GM15510 (cell line): ENCODE data around the gene UGT1A9.

ENCODE experiments used
- POLR2A ChIP-seq: IDR thresholded peaks from 3 replicates; pipeline ENCODE4 v1.6.1; 2011; ENCODE audit warnings: borderline replicate concordance; ENCODE audit not compliant: insufficient read length; ENCODE audit errors: extremely low read depth

The UGT1A9 gene

DNA sequence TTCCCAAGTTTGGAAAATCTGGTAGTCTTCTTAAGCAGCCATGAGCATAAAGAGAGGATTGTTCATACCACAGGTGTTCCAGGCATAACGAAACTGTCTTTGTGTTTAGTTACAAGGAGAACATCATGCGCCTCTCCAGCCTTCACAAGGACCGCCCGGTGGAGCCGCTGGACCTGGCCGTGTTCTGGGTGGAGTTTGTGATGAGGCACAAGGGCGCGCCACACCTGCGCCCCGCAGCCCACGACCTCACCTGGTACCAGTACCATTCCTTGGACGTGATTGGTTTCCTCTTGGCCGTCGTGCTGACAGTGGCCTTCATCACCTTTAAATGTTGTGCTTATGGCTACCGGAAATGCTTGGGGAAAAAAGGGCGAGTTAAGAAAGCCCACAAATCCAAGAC, 100.5 kb downstream of the UGT1A9 start:
- TF ChIP-seq POLR2A = no peak

DNA sequence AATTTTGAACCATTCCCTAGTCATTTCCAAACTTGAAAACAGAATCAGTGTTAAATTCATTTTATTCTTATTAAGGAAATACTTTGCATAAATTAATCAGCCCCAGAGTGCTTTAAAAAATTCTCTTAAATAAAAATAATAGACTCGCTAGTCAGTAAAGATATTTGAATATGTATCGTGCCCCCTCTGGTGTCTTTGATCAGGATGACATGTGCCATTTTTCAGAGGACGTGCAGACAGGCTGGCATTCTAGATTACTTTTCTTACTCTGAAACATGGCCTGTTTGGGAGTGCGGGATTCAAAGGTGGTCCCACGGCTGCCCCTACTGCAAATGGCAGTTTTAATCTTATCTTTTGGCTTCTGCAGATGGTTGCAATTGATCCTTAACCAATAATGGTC, 100.9 kb downstream of the UGT1A9 start:
- no peak for TF ChIP-seq POLR2A

DNA sequence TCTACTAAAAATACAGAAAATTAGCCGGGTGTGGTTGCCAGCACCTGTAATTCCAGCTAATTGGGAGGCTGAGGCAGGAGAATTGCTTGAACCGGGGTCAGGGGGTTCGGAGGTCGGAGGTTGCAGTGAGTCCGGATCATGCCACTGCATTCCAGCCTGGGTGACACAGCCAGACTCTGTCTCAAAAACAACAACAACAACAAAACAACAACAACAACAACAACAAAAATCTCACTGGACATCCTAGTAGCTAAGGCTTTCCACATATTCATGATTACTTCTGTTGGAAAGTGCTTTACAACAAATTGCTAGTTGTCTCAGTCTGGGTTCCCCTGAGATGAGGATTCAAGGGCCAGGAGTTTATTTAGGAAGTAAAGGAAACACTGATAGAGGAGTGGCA, 102.2 kb downstream of the UGT1A9 start:
- no peak for TF ChIP-seq POLR2A

- no peak for TF ChIP-seq POLR2A
Measured at GRCh38 chr2:233775414-233775813, 103.7 kb downstream of the UGT1A9 start.

GRCh38 chr2:233778030-233778429, 106.3 kb downstream of the UGT1A9 start, which contains the start of gene MROH2A:
Gene MROH2A (plus strand): TSS chr2:233778330. CDS start chr2:233779359, 1,029 bp downstream.
- TF ChIP-seq POLR2A = no peak

- TF ChIP-seq POLR2A = no peak
Measured at GRCh38 chr2:233779722-233780121, 108.0 kb downstream of the UGT1A9 start.

DNA sequence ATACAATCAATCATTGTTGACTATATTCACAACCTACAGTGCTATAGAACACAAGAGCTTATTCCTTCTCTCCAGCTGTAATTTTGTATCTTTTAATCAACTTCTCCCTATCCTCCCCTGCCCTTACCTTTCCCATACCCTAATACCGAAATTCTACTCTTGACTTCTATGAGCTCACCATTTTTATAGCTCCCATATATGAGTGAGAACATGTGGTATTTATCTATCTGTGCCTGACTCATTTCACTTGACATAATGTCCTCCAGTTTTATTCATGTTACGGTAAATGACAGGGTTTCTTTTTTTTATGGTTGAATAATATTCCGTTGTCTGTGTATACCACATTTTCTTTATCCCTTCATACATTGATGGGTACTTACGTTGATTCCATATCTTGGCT, 109.1 kb downstream of the UGT1A9 start:
- TF ChIP-seq POLR2A = no peak

- no peak for TF ChIP-seq POLR2A
Measured at GRCh38 chr2:233789554-233789953, 117.9 kb downstream of the UGT1A9 start.

DNA sequence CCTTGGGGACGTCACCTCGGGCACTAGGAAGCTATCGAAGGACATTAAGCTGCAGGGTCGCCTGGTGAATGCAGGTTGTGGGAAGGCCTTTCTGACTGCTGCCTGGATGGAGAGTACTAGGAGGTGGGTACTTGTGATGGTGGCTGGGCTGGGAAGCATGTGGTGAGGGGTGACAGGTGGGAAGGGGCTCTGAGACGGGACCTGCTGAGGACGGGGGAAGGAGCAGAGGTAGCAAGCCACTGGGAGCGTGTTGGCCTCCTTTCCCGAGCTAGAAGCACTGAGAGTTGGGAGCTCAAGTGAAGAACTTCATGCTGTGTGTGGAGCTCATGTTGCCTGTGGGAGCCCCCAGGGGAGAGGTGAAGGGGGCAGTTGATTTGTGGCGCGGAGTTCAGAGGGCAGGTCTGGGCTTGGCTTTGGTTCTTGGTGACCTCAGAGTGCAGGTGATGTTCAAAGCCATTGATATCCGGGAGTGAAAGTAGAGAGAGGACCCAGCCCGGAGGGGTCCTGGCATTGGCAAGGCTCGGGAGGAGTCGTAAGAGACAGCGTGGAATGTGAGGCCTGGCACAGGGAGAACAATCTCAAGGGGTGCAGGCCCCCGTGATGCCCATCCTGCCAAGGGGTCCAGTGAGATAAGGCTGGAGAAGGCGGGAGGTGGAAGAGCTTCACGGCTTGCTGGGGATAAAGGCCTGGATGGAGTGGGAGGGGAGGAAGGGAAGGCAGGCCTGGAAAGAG, 119.6 kb downstream of the UGT1A9 start:
- no peak for TF ChIP-seq POLR2A

DNA sequence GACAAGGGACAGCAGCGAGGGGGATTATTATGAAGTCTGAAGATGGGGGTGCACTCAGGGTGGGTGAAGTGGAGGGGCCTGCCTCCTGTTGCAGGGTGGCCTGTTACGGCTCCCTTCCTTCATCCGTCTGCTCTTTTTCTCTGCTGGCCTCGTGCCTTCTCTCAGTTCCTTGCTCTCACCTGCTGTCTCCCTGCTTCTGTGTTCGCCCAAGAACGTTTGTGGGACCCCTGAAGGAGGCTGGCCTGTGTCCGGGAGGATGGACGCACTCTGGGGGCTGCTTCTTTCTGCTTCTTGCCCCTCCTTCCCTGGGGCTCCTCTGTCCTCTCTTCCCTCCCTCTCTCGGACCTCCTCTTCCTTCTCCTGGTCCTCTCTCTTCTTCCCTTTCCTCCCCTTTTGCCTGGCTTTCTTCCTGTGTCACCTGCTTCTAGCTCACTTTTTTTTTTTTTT, 120.2 kb downstream of the UGT1A9 start:
- no peak for TF ChIP-seq POLR2A

GRCh38 chr2:233792720-233793119, 121.0 kb downstream of the UGT1A9 start:
- TF ChIP-seq POLR2A = no peak

DNA sequence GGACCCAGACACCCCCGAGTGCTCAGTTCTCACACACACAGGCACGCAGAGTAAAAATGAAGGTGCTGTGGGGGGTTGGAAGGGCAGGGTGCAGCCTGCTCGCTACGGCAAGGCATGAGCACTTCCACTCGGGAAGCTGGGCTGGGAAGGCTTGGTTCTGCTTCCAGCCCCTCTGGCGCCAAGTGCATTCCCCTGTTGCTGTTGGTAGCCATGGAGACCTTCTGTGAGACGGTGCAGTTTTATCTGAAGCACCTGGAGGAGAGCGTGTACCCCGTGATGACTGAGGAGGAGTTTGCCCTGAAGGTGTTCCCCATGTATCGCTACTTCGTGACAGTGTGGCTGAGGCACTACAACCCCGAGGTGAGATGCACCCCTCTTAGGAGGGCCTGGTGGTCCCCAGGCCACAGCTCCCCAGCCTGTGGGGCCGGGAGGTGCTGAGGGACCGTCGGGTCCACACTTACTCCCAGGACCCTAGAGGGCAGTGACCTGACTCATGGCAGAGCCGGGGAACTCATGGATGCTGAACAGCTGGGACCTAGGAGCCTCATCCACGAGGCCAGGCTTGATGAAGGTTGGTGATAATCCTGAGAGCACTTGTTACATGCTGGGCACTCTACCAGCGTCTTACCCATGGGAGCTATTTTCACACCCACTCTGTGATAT, 121.9 kb downstream of the UGT1A9 start:
- TF ChIP-seq POLR2A = no peak

GRCh38 chr2:233794128-233794658, 122.5 kb downstream of the UGT1A9 start:
- no peak for TF ChIP-seq POLR2A

GRCh38 chr2:233795735-233796171, 124.1 kb downstream of the UGT1A9 start:
- no peak for TF ChIP-seq POLR2A

DNA sequence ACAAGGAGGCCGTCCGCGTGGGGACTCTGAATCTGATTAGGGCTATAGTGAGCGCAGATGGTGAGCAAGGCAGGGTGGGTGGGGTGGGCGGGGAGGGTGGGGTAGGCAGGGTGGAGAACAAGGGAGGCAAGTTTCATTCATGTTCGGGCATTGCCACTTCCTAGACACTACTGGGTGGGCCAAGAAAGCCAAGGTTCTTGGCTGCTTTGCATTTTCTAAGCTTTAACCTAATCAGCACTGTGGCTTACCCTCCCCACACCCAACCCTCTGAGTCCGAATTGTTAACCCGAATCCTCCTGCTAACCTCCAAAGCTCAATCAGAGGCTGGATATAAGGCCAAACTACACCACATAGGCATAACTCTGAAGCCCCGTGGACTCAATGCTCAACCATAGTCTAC, 124.6 kb downstream of the UGT1A9 start:
- TF ChIP-seq POLR2A = no peak
